Measurements from ENCODE around the gene IER3.

DNA sequence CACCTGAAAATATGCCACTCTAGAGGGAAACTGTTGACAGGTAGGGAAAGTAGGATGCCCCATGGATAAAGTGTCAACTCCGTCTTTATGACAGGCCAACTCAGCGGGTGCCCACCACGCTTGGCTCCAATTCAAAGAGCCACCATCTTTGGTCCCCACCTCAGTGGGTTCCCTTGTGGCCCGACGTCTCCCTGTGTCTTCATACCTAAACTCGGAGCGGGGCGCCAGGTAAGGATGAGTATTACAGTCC is 27.5 kb downstream of the IER3 start:
- TF ChIP-seq CTCF (IDR thresholded peaks at IDR 0.05) (no peak), PRDM15 (CRISPR knock-in tag; IDR thresholded peaks at IDR 0.05) (no peak), MXD4 (CRISPR knock-in tag; IDR thresholded peaks at IDR 0.05; ENCODE audit: borderline replicate concordance) (no peak), TCF7 (CRISPR knock-in tag; IDR thresholded peaks at IDR 0.05; ENCODE audit: low read depth) (no peak), ZNF263 (CRISPR knock-in tag; IDR thresholded peaks at IDR 0.05; ENCODE audit: low read depth) (no peak), ATF1 (CRISPR knock-in tag; IDR thresholded peaks at IDR 0.05) (no peak), CREM (CRISPR knock-in tag; IDR thresholded peaks at IDR 0.05) (no peak), RORB (CRISPR knock-in tag; IDR thresholded peaks at IDR 0.05) (no peak), NR2C2 (CRISPR knock-in tag; IDR thresholded peaks at IDR 0.05) (no peak), ATF2 (CRISPR knock-in tag; IDR thresholded peaks at IDR 0.05; ENCODE audit: borderline replicate concordance, low read depth) (no peak)
- TF ChIP-seq, protein P1, sequence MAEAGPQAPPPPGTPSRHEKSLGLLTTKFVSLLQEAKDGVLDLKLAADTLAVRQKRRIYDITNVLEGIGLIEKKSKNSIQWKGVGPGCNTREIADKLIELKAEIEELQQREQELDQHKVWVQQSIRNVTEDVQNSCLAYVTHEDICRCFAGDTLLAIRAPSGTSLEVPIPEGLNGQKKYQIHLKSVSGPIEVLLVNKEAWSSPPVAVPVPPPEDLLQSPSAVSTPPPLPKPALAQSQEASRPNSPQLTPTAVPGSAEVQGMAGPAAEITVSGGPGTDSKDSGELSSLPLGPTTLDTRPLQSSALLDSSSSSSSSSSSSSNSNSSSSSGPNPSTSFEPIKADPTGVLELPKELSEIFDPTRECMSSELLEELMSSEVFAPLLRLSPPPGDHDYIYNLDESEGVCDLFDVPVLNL (CRISPR knock-in tag; IDR thresholded peaks at IDR 0.05; ENCODE audit: borderline replicate concordance, low read depth), result no peak

All from WTC11 (cell line).